GM23338 (cell line): ENCODE data around the gene MGLL. TPM values are rescaled to one million over a fixed set of nuclear protein-coding genes. Genes with fewer than 3 reads are reported as not detected.

Experiments
- ATAC-seq: fragments of 200-7000 bp; cut with Tn5 transposase; 3 replicates; pipeline ENCODE4 v1.9.1; 2020
- DNase-seq: peaks from one replicate; pipeline ENCODE4 v3.0.0-alpha.2; 2015; ENCODE audit warnings: low spot score
- H2AFZ ChIP-seq: fragments of 200-600 bp; sonication (generic); 2 replicates; pipeline ENCODE4 v1.8.0; 2016; ENCODE audit warnings: antibody characterized with exemption, mild to moderate bottlenecking, moderate library complexity
- H3F3A ChIP-seq: fragments of 200-600 bp; sonication (generic); replicated peaks from 2 replicates; pipeline ENCODE4 v1.8.0; 2017; ENCODE audit warnings: antibody characterized with exemption, mixed run types, low read depth
- H3K27ac ChIP-seq: fragments of 200-600 bp; sonication (generic); 2 replicates; pipeline ENCODE4 v1.6.1; 2016; ENCODE audit warnings: low read depth
- H3K27me3 ChIP-seq: fragments of 200-600 bp; sonication (generic); 2 replicates; pipeline ENCODE4 v1.8.0; 2016; ENCODE audit warnings: mild to moderate bottlenecking, mixed run types, moderate library complexity; ENCODE audit not compliant: insufficient read depth
- H3K36me3 ChIP-seq: fragments of 200-600 bp; sonication (generic); 2 replicates; pipeline ENCODE4 v1.8.0; 2016; ENCODE audit warnings: mild to moderate bottlenecking; ENCODE audit not compliant: insufficient read depth
- H3K4me1 ChIP-seq: fragments of 200-600 bp; sonication (generic); 2 replicates; pipeline ENCODE4 v1.8.0; 2016; ENCODE audit warnings: mild to moderate bottlenecking, moderate library complexity; ENCODE audit not compliant: insufficient read depth
- H3K4me2 ChIP-seq: fragments of 200-600 bp; sonication (generic); 2 replicates; pipeline ENCODE4 v1.7.1; 2017; ENCODE audit warnings: mixed run types
- H3K4me3 ChIP-seq: fragments of 200-600 bp; sonication (generic); 2 replicates; pipeline ENCODE4 v1.6.1; 2016; ENCODE audit warnings: mixed run types
- H3K79me2 ChIP-seq: fragments of 200-600 bp; sonication (generic); replicated peaks from 2 replicates; pipeline ENCODE4 v1.8.0; 2017; ENCODE audit warnings: mild to moderate bottlenecking; ENCODE audit not compliant: insufficient read depth
- H3K9me2 ChIP-seq: fragments of 200-600 bp; sonication (generic); 2 replicates; pipeline ENCODE4 v1.8.0; 2017; ENCODE audit not compliant: insufficient read depth
- H4K20me1 ChIP-seq: fragments of 200-600 bp; sonication (generic); replicated peaks from 2 replicates; pipeline ENCODE4 v1.8.0; 2017; ENCODE audit warnings: mild to moderate bottlenecking; ENCODE audit not compliant: insufficient read depth
- H3K27ac Mint-ChIP-seq: 2 replicates; pipeline ENCODE4 v1.8.0; 2020; ENCODE audit warnings: inconsistent platforms, mild to moderate bottlenecking, moderate library complexity, mixed read lengths
- H3K27me3 Mint-ChIP-seq: 3 replicates; pipeline ENCODE4 v1.8.0; 2022; ENCODE audit warnings: low read depth, mild to moderate bottlenecking, moderate library complexity, mixed read lengths, inconsistent platforms; ENCODE audit not compliant: insufficient read depth, poor library complexity
- H3K36me3 Mint-ChIP-seq: 3 replicates; pipeline ENCODE4 v1.8.0; 2021; ENCODE audit warnings: low read depth, mild to moderate bottlenecking, inconsistent platforms, moderate library complexity, mixed read lengths
- H3K4me1 Mint-ChIP-seq: 3 replicates; pipeline ENCODE4 v1.8.0; 2020; ENCODE audit warnings: mild to moderate bottlenecking, inconsistent platforms, mixed read lengths
- H3K4me3 Mint-ChIP-seq: 3 replicates; pipeline ENCODE4 v1.8.0; 2021; ENCODE audit warnings: moderate library complexity, mild to moderate bottlenecking, inconsistent platforms, mixed read lengths
- H3K9me3 Mint-ChIP-seq: 3 replicates; pipeline ENCODE4 v1.8.0; 2020; ENCODE audit warnings: moderate library complexity, mild to moderate bottlenecking, inconsistent platforms, mixed read lengths
- CREB1 ChIP-seq: fragments of 250-450 bp; sonication (Bioruptor Pico); IDR thresholded peaks from 2 replicates; pipeline ENCODE4 v1.5.0; 2020; ENCODE audit warnings: low read depth, mild to moderate bottlenecking, moderate library complexity
- ETS1 ChIP-seq: IDR thresholded peaks from 2 replicates; pipeline ENCODE4 v1.6.1; 2016; ENCODE audit warnings: antibody characterized with exemption
- EZH2phosphoT487 ChIP-seq: fragments of 200-600 bp; sonication (generic); IDR thresholded peaks from one replicate; pipeline ENCODE4 v1.8.1; 2018; ENCODE audit warnings: antibody characterized with exemption; ENCODE audit not compliant: unreplicated experiment
- NANOG ChIP-seq: IDR thresholded peaks from 2 replicates; pipeline ENCODE4 v1.6.1; 2016; ENCODE audit warnings: antibody characterized with exemption, borderline replicate concordance
- REST ChIP-seq: IDR thresholded peaks from one replicate; pipeline ENCODE4 v1.6.1; 2018; ENCODE audit warnings: antibody characterized with exemption; ENCODE audit not compliant: unreplicated experiment
- STAT1 ChIP-seq: IDR thresholded peaks from one replicate; pipeline ENCODE4 v1.6.1; 2016; ENCODE audit warnings: antibody characterized with exemption; ENCODE audit not compliant: unreplicated experiment
- ZNF114 ChIP-seq: fragments of 250-450 bp; sonication (Bioruptor Pico); IDR thresholded peaks from 2 replicates; pipeline ENCODE4 v1.5.0; 2020; ENCODE audit warnings: mild to moderate bottlenecking, moderate library complexity
- ZNF331 ChIP-seq: fragments of 250-450 bp; sonication (Bioruptor Pico); IDR thresholded peaks from 2 replicates; pipeline ENCODE4 v1.5.0; 2020; ENCODE audit warnings: low read depth, mild to moderate bottlenecking, moderate library complexity
- ZNF462 ChIP-seq: fragments of 250-450 bp; sonication (Bioruptor Pico); IDR thresholded peaks from 2 replicates; pipeline ENCODE4 v1.5.0; 2020; ENCODE audit warnings: mild to moderate bottlenecking, moderate library complexity
- polyA plus RNA-seq: library from polyadenylated mRNA; unstranded; fragments of >200 nt; fragmentation: Nextera tagmentation; extraction: Ambion mirVana; gene quantifications from 2 replicates; pipeline ENCODE4 v1.2.1, GENCODE V29; 2016
- total RNA-seq: library from RNA; depleted of rRNA; stranded (reverse); fragments of >200 nt; shearing (Covaris generic); gene quantifications from 2 replicates; pipeline ENCODE4 v1.2.3, GENCODE V29; 2014

The MGLL gene
- total and polyA plus RNA-seq, 2 experiments from 2014 or later, result 0.71 to 0.83 TPM

- no peak overlapping the region for H3K27ac Mint-ChIP-seq
- Histone ChIP-seq H3K4me3 (no peak overlapping the region), H3K27me3 (no peaks in the 10 kb centered on the region), H3K27ac (no peak overlapping the region), H3K4me1 (no peaks in the 10 kb centered on the region), H3K4me2 (no peak overlapping the region), H2AFZ (no peak overlapping the region), H3K79me2 (no peaks in the 10 kb centered on the region), H3K9me2 (no peaks in the 10 kb centered on the region), H4K20me1 (no peaks in the 10 kb centered on the region), H3F3A (no peaks in the 10 kb centered on the region), H3K36me3 (no peaks in the 10 kb centered on the region)
- H3K36me3 Mint-ChIP-seq, result no peaks in the 10 kb centered on the region
- ATAC-seq (no peak), DNase-seq (no peak)
- H3K27me3 Mint-ChIP-seq, result peaks cover 7% of the 10 kb centered on the region
- TF ChIP-seq STAT1, result no peak
- no peak for TF ChIP-seq ZNF462 (CRISPR knock-in tag)
- TF ChIP-seq REST, result no peak
- TF ChIP-seq EZH2phosphoT487, result no peak
- TF ChIP-seq CREB1, result no peak
- TF ChIP-seq ETS1, result no peak
- TF ChIP-seq NANOG, result no peak
- no peak for TF ChIP-seq ZNF331 (CRISPR knock-in tag)
- no peak for TF ChIP-seq ZNF114 (CRISPR knock-in tag)
- H3K9me3 Mint-ChIP-seq, result no peaks in the 10 kb centered on the region; the same call in 2 of the 3 replicates
- H3K4me1 Mint-ChIP-seq, result no peaks in the 10 kb centered on the region; the same call in 2 of the 3 replicates
- no peak overlapping the region for H3K4me3 Mint-ChIP-seq
Measured at GRCh38 chr3:127741690-127742089, 80.6 kb downstream of the MGLL start.
